IMR-90 (cell line): ENCODE data around the gene NEURL1. TPM values are rescaled to one million over a fixed set of nuclear protein-coding genes. Genes with fewer than 3 reads are reported as not detected.

ENCODE experiments used
- ATAC-seq: fragments of 200-7000 bp; cut with Tn5 transposase; 2 replicates; pipeline ENCODE4 v1.9.1; 2020; ENCODE audit warnings: low read depth, mild to moderate bottlenecking, moderate library complexity
- BruUV-seq: library from RNA; stranded (reverse); fragments of 400-500 nt; replicated peaks from 2 replicates; lab custom pipeline; 2021; lab: Mats Ljungman, UMichigan
- CTCF ChIA-PET: fragments of 300-600 bp; formaldehyde crosslinking; extraction: SDS; loops from one replicate; lab custom pipeline; 2021; ENCODE audit warnings: antibody characterized with exemption; lab: Yijun Ruan, JAX
- POLR2A ChIA-PET: fragments of 300-600 bp; sonication (Branson Sonifier 250); formaldehyde crosslinking; loops from one replicate; lab custom pipeline; 2022; ENCODE audit warnings: antibody characterized with exemption; ENCODE audit not compliant: unreplicated experiment; lab: Charles Lee
- DNase-seq: peaks from one replicate; pipeline ENCODE4 v3.0.0; 2013
- H2AFZ ChIP-seq: replicated peaks from 2 replicates; pipeline ENCODE3; 2013; ENCODE audit warnings: low read length, mild to moderate bottlenecking; ENCODE audit not compliant: poor library complexity
- H2AK5ac ChIP-seq: 2 replicates; pipeline ENCODE4 v1.6.1; 2013; ENCODE audit warnings: low read depth, low read length, inconsistent platforms
- H2AK9ac ChIP-seq: replicated peaks from 2 replicates; pipeline ENCODE3; 2013; ENCODE audit warnings: mild to moderate bottlenecking, low read depth, low read length, moderate library complexity; ENCODE audit not compliant: poor library complexity
- H2BK120ac ChIP-seq: 2 replicates; pipeline ENCODE4 v1.6.1; 2013; ENCODE audit warnings: low read depth, low read length, inconsistent platforms
- H2BK15ac ChIP-seq: 3 replicates; pipeline ENCODE4 v1.6.1; 2013; ENCODE audit warnings: low read depth, low read length, inconsistent platforms
- H2BK20ac ChIP-seq: 2 replicates; pipeline ENCODE4 v1.6.1; 2013; ENCODE audit warnings: low read depth, mild to moderate bottlenecking, inconsistent platforms, low read length, moderate library complexity
- H2BK5ac ChIP-seq: 2 replicates; pipeline ENCODE4 v1.6.1; 2013; ENCODE audit warnings: mild to moderate bottlenecking, low read depth, low read length, inconsistent platforms; ENCODE audit not compliant: poor library complexity, severe bottlenecking
- H3K14ac ChIP-seq: replicated peaks from 2 replicates; pipeline ENCODE4 v1.6.1; 2013; ENCODE audit warnings: low read depth, low read length, inconsistent platforms
- H3K18ac ChIP-seq: 2 replicates; pipeline ENCODE4 v1.6.1; 2013; ENCODE audit warnings: low read depth, low read length, control low read depth
- H3K23ac ChIP-seq: 2 replicates; pipeline ENCODE4 v1.6.1; 2013; ENCODE audit warnings: low read depth, low read length, inconsistent platforms
- H3K27ac ChIP-seq: 2 replicates; pipeline ENCODE4 v1.5.1; 2013; ENCODE audit warnings: mild to moderate bottlenecking, control low read depth, low read length; ENCODE audit not compliant: insufficient read depth
- H3K27me3 ChIP-seq: 2 replicates; pipeline ENCODE4 v1.6.1; 2013; ENCODE audit warnings: low read length; ENCODE audit not compliant: control insufficient read depth, insufficient read depth
- H3K36me3 ChIP-seq: 2 replicates; pipeline ENCODE4 v1.6.1; 2013; ENCODE audit warnings: low read length, mixed read lengths; ENCODE audit not compliant: control insufficient read depth, insufficient read depth
- H3K4ac ChIP-seq: 2 replicates; pipeline ENCODE4 v1.6.1; 2013; ENCODE audit warnings: low read depth, low read length, inconsistent platforms
- H3K4me1 ChIP-seq: 2 replicates; pipeline ENCODE4 v1.6.1; 2013; ENCODE audit warnings: low read length, mixed read lengths; ENCODE audit not compliant: control insufficient read depth, insufficient read depth
- H3K4me2 ChIP-seq: 2 replicates; pipeline ENCODE4 v1.6.1; 2013; ENCODE audit warnings: low read depth, mild to moderate bottlenecking, control low read depth, low read length, moderate library complexity
- H3K4me3 ChIP-seq: 2 replicates; pipeline ENCODE4 v1.5.1; 2013; ENCODE audit warnings: low read depth, mild to moderate bottlenecking, control low read depth, low read length, moderate library complexity; ENCODE audit not compliant: insufficient read depth
- H3K56ac ChIP-seq: 2 replicates; pipeline ENCODE4 v1.6.1; 2013; ENCODE audit warnings: low read length, inconsistent platforms; ENCODE audit not compliant: insufficient read depth; ENCODE audit errors: extremely low read depth
- H3K79me1 ChIP-seq, 2 experiments: 2 replicates each; pipeline ENCODE4 v1.6.1; 2013; ENCODE audit warnings: low read length in 2 of 2, inconsistent platforms in 1 of 2, low read depth in 1 of 2
- H3K9ac ChIP-seq: 2 replicates; pipeline ENCODE4 v1.6.1; 2013; ENCODE audit warnings: low read depth, low read length, control low read depth
- H3K9me1 ChIP-seq: 2 replicates; pipeline ENCODE4 v1.6.1; 2013; ENCODE audit warnings: low read length, inconsistent platforms; ENCODE audit not compliant: insufficient read depth
- H3K9me3 ChIP-seq: 2 replicates; pipeline ENCODE4 v1.6.1; 2013; ENCODE audit warnings: low read length; ENCODE audit not compliant: control insufficient read depth, insufficient read depth
- H4K20me1 ChIP-seq: 2 replicates; pipeline ENCODE4 v1.6.1; 2013; ENCODE audit warnings: low read length, inconsistent platforms; ENCODE audit not compliant: insufficient read depth
- H4K5ac ChIP-seq: 2 replicates; pipeline ENCODE4 v1.6.1; 2013; ENCODE audit warnings: mild to moderate bottlenecking, low read depth, low read length, control low read depth
- H4K8ac ChIP-seq, 2 experiments: 2 replicates each; pipeline ENCODE4 v1.6.1; 2013; ENCODE audit warnings: low read depth in 2 of 2, low read length in 2 of 2, control low read depth in 1 of 2, inconsistent platforms in 1 of 2
- H4K91ac ChIP-seq: 2 replicates; pipeline ENCODE4 v1.6.1; 2013; ENCODE audit warnings: low read depth, low read length, inconsistent platforms; ENCODE audit not compliant: insufficient read depth
- BHLHE40 ChIP-seq: fragments of 150-350 bp; IDR thresholded peaks from 2 replicates; pipeline ENCODE4 v1.6.1; 2016; ENCODE audit warnings: mild to moderate bottlenecking, low read depth, low read length
- CEBPB ChIP-seq: IDR thresholded peaks from 2 replicates; pipeline ENCODE4 v1.6.1; 2012; ENCODE audit warnings: low read depth, low read length, improper control_type of control experiment
- MXI1 ChIP-seq: IDR thresholded peaks from 2 replicates; pipeline ENCODE4 v1.6.1; 2012; ENCODE audit warnings: low read depth, mild to moderate bottlenecking, low read length, moderate library complexity, borderline replicate concordance
- RAD21 ChIP-seq: IDR thresholded peaks from 2 replicates; pipeline ENCODE4 v1.6.1; 2012; ENCODE audit warnings: low read length, improper control_type of control experiment
- SMC3 ChIP-seq: fragments of 150-350 bp; IDR thresholded peaks from 2 replicates; pipeline ENCODE4 v1.6.1; 2016; ENCODE audit warnings: low read depth, mild to moderate bottlenecking, antibody characterized with exemption, low read length, moderate library complexity
- WGBS, 2 experiments: methylation state at CpG; one replicate each; pipeline versions ENCODE4 v1.1.5 to v1.1.7; 2013; ENCODE audit warnings: missing lambda C conversion rate in 2 of 2; ENCODE audit not compliant: insufficient read length in 1 of 2; ENCODE audit errors: extremely low coverage in 2 of 2; 5-methylcytosine and 5-hydroxymethylcytosine counted together
- dilution Hi-C: fragments of 300-500 bp; cut with HindIII; formaldehyde crosslinking; loops from one replicate; pipeline ENCODE4 v1.14.3; 2018; ENCODE audit warnings: low sequenced_read_pairs; ENCODE audit not compliant: unreplicated experiment
- in situ Hi-C: fragments of 300-500 bp; cut with MboI; formaldehyde crosslinking; loops from 3 replicates; pipeline ENCODE4 v1.14.3; 2019; ENCODE audit warnings: low sequenced_read_pairs, inconsistent platforms, mixed read lengths
- intact Hi-C: fragments of 100-400 bp; cut with micrococcal nuclease; formaldehyde crosslinking; loops from 2 replicates; pipeline ENCODE4 v1.10.0; 2022
- polyA plus RNA-seq, 3 experiments: library from polyadenylated mRNA; depleted of rRNA; stranded (reverse); fragments of >200 nt; gene quantifications; 2 replicates each; pipeline ENCODE4 v1.2.3, GENCODE V29; 2012; ENCODE audit warnings: low replicate concordance in 1 of 3
- total RNA-seq: library from RNA; depleted of rRNA; stranded (reverse); fragments of >200 nt; gene quantifications from 2 replicates; pipeline ENCODE4 v1.2.3, GENCODE V29; 2012
- TF ChIP-seq, protein P1 (sequence below): fragments of 150-350 bp; IDR thresholded peaks from 2 replicates; pipeline ENCODE4 v1.6.1; 2017; ENCODE audit warnings: mild to moderate bottlenecking, antibody characterized with exemption, low read length, low read depth

The NEURL1 gene
- total and polyA plus RNA-seq, 2 of the 4 experiments (the other 2 are of a cell fraction) = 0.36 to 0.82 TPM

DNA sequence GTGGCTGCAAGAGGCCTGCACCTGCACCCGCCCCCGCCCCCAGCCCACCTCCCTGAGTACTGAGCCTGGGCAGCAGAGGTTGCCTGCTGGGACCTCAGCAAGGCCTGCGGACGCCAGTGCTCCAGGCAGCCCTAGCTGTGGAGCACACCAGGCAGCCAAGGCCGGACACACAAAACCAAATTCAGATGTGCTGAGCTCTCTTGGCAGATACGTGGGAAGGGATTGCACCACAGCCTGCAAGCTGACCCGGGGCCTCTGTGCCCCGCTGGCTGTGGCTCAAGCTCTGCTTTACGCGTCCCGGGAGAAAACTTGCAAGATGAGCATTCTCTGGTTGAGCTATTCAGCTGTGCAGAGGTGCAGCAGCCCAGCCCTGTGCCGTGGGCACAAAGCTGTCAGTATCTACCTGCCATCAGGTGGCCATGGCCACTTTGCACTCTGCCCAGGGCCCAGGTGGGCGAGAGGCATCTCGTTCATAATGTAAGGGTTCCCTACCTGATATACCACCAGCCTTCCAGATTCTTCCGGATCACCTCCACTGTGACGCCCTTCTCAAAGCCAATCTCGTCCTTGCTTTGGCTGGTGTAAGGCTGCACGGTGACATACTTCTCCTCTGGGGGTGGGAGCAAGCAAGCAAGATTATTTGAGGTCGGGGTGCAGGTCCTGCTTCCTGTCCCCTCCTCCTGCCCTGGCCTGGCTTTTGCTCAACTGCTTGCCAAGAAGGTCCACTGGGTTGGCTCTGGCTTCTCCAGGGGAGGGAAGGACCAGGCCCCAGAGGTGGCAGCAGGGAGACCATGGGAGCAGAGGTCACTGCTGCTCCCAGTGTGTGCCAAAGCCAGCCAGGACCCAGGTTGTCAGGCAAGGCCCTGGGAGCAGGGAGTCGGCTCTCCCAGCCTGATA, 123.4 kb downstream of the NEURL1 start:
- Histone ChIP-seq H3K4me1 (peaks cover 25% of the 10 kb centered on the region), H3K9me3 (no peaks in the 10 kb centered on the region), H3K36me3 (peaks cover 62% of the 10 kb centered on the region)

More for the DNA sequence above, 123.4 kb downstream of the NEURL1 start:
- POLR2A ChIA-PET = no interaction called here
- peak; percentile 80 for DNase-seq
- Histone ChIP-seq H3K27me3 (no peaks in the 10 kb centered on the region), H2BK20ac (no peak overlapping the region), H3K4me2 (no peak overlapping the region), H2AK9ac (peak overlapping the region; percentile 78), H4K5ac (no peak overlapping the region), H2BK120ac (no peak overlapping the region), H3K56ac (no peak overlapping the region), H2AFZ (no peak overlapping the region), H4K91ac (no peak overlapping the region), H3K27ac (no peak overlapping the region), H3K14ac (no peak overlapping the region), H2BK5ac (no peak overlapping the region), H4K20me1 (no peaks in the 10 kb centered on the region), H3K18ac (no peak overlapping the region), H3K9ac (no peak overlapping the region), H3K79me1 (peaks cover 0 to 38% of the 10 kb centered on the region in 2 experiments; a peak in 2 of 4 replicates), H2AK5ac (no peak overlapping the region), H4K8ac (no peak overlapping the region), H3K9me1 (peaks cover 27% of the 10 kb centered on the region), H3K4ac (no peak overlapping the region), H2BK15ac (no peak overlapping the region), H3K4me3 (no peak overlapping the region), H3K23ac (no peak overlapping the region)
- ATAC-seq = peak; percentile 46
- TF ChIP-seq SMC3 (no peak), BHLHE40 (no peak), RAD21 (no peak), MXI1 (no peak), CEBPB (peak; percentile 87)
- TF ChIP-seq, protein P1, sequence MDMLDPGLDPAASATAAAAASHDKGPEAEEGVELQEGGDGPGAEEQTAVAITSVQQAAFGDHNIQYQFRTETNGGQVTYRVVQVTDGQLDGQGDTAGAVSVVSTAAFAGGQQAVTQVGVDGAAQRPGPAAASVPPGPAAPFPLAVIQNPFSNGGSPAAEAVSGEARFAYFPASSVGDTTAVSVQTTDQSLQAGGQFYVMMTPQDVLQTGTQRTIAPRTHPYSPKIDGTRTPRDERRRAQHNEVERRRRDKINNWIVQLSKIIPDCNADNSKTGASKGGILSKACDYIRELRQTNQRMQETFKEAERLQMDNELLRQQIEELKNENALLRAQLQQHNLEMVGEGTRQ = no peak
- in situ Hi-C loops = no loop called here
- WGBS, 2 experiments = 67% methylated on average over 12 of the region's 20 CpGs; no CpG with 5 or more reads in 1 of the 2 experiments
- intact Hi-C loops = loop anchor here (5.0 kb wide), 1 partner anchor 60 kb away; no protein-coding TSS in a partner anchor
- no TSS peak for BruUV-seq
- CTCF ChIA-PET = no interaction called here
- dilution Hi-C loops = loop anchor here (10.0 kb wide), 1 partner anchor 58 kb away; no protein-coding TSS in a partner anchor
